Measurements from ENCODE around the gene C6orf62.

The C6orf62 gene

GRCh38 chr6:24658573-24659560, 60.1 kb downstream of the C6orf62 start:
- H3K4me3 ChIP-seq (ENCODE audit: low read length): no peak overlapping the region
- H3K9ac ChIP-seq (ENCODE audit: low read length): no peak overlapping the region
- no peaks in the 10 kb centered on the region for H3K4me1 ChIP-seq (ENCODE audit: control insufficient read depth, insufficient read depth, low read length)
- no peak overlapping the region for H3K27ac ChIP-seq (ENCODE audit: low read depth, low read length)
- no peaks in the 10 kb centered on the region for H3K27me3 ChIP-seq (ENCODE audit: control insufficient read depth, insufficient read depth, low read length)
- peaks cover 8% of the 10 kb centered on the region for H3K36me3 ChIP-seq (ENCODE audit: control insufficient read depth, insufficient read depth, low read length)

GRCh38 chr6:24655215-24655614, 63.7 kb downstream of the C6orf62 start:
- Histone ChIP-seq H3K4me3 (ENCODE audit: low read length) (no peak overlapping the region), H3K4me1 (ENCODE audit: control insufficient read depth, insufficient read depth, low read length) (no peaks in the 10 kb centered on the region), H3K27ac (ENCODE audit: low read depth, low read length) (no peak overlapping the region), H3K27me3 (ENCODE audit: control insufficient read depth, insufficient read depth, low read length) (no peaks in the 10 kb centered on the region), H3K36me3 (ENCODE audit: control insufficient read depth, insufficient read depth, low read length) (peaks cover 19% of the 10 kb centered on the region), H3K9ac (ENCODE audit: low read length) (no peak overlapping the region)
